HG02571 (cell line): ENCODE data around the gene CYB561D2.
"Not testable (repeated sequence)": the region's sequence is repeated elsewhere in the genome, so short reads cannot be mapped to it uniquely, and the experiment has no call there.

Experiments
- ATAC-seq: cut with Tn5 transposase; IDR thresholded peaks from one replicate; pipeline ENCODE4 v1.9.1; 2021; ENCODE audit warnings: mild to moderate bottlenecking, moderate library complexity; ENCODE audit not compliant: unreplicated experiment

The CYB561D2 gene

GRCh38 chr3:50350527-50351322 lies at the start of gene CYB561D2, which contains the start of gene NPRL2:
Gene CYB561D2 (plus strand): TSS chr3:50350862. CDS start chr3:50351434, 572 bp downstream.
Gene NPRL2 (minus strand): TSS chr3:50350775. CDS start chr3:50350652, 123 bp downstream.
- ATAC-seq = peak; percentile 87

- no peak for ATAC-seq
These were observed 48.3 kb upstream of the CYB561D2 start for GRCh38 chr3:50302095-50303012.

GRCh38 chr3:50303013-50303815 lies 47.4 kb upstream of the CYB561D2 start, which contains the start of gene HYAL1:
Gene HYAL1 (minus strand): TSS chr3:50303574. CDS start chr3:50302956, 618 bp downstream.
- no peak for ATAC-seq

GRCh38 chr3:50304601-50305000 lies 46.1 kb upstream of the CYB561D2 start:
- ATAC-seq = no peak

- ATAC-seq = not testable (repeated sequence)
These were observed 38.6 kb upstream of the CYB561D2 start for GRCh38 chr3:50312041-50312440.

GRCh38 chr3:50314342-50314741 lies 36.3 kb upstream of the CYB561D2 start:
- ATAC-seq = no peak

GRCh38 chr3:50314816-50315215 lies 35.8 kb upstream of the CYB561D2 start:
- no peak for ATAC-seq

GRCh38 chr3:50316657-50317242 lies 33.9 kb upstream of the CYB561D2 start:
- no peak for ATAC-seq

- ATAC-seq = no peak
These were observed 33.4 kb upstream of the CYB561D2 start for GRCh38 chr3:50317300-50317699.

- no peak for ATAC-seq
These were observed 32.5 kb upstream of the CYB561D2 start for GRCh38 chr3:50318163-50318562.

- ATAC-seq = no peak
These were observed 32.0 kb upstream of the CYB561D2 start for GRCh38 chr3:50318615-50319014.

GRCh38 chr3:50319181-50319893 lies 31.3 kb upstream of the CYB561D2 start:
- ATAC-seq = no peak

- ATAC-seq = no peak
These were observed 30.6 kb upstream of the CYB561D2 start for GRCh38 chr3:50319894-50320625.

- peak; percentile 49 for ATAC-seq
These were observed 29.8 kb upstream of the CYB561D2 start for GRCh38 chr3:50320853-50321335.

- peak; percentile 71 for ATAC-seq
These were observed 29.1 kb upstream of the CYB561D2 start for GRCh38 chr3:50321336-50322114.

- no peak for ATAC-seq
These were observed 28.6 kb upstream of the CYB561D2 start for GRCh38 chr3:50322115-50322385.

- no peak for ATAC-seq
These were observed 28.1 kb upstream of the CYB561D2 start, which contains the start of gene HYAL2 for GRCh38 chr3:50322386-50323091. Gene HYAL2 (minus strand): TSS chr3:50322745. CDS start chr3:50320489, 2,256 bp downstream.
